H1 (cell line): ENCODE results near the gene MCOLN3. TPM values are rescaled to one million over a fixed set of nuclear protein-coding genes. Genes with fewer than 3 reads are reported as not detected.

ENCODE experiments used
- CTCF ChIA-PET: fragments of 300-600 bp; sonication (Branson Sonifier 250); formaldehyde crosslinking; loops from one replicate; lab custom pipeline; 2021; ENCODE audit not compliant: partially characterized antibody; lab: Charles Lee
- POLR2A ChIA-PET: fragments of 300-600 bp; sonication (Branson Sonifier 250); formaldehyde crosslinking; loops from one replicate; lab custom pipeline; 2021; ENCODE audit warnings: inconsistent platforms; ENCODE audit not compliant: partially characterized antibody; lab: Charles Lee
- DNase-seq, 2 experiments: peaks; one replicate each; pipeline versions ENCODE4 v3.0.0 to v3.0.0-alpha.2; 2010 to 2022; ENCODE audit warnings: low spot score in 2 of 2, low read depth in 1 of 2, mixed read lengths in 1 of 2
- FAIRE-seq: peaks from 2 replicates; lab custom pipeline; 2011; peaks lifted over from hg19 to GRCh38; lab: Jason Lieb, UNC
- H2AFZ ChIP-seq: 2 replicates; pipeline ENCODE4 v1.8.1; 2012; ENCODE audit warnings: low read length, inconsistent platforms
- H2AK5ac ChIP-seq: 2 replicates; pipeline ENCODE4 v1.6.1; 2013; ENCODE audit warnings: low read depth, low read length
- H2BK120ac ChIP-seq: replicated peaks from 2 replicates; pipeline ENCODE3; 2013; ENCODE audit warnings: low read depth, low read length, inconsistent platforms
- H2BK12ac ChIP-seq: 2 replicates; pipeline ENCODE4 v1.6.1; 2013; ENCODE audit warnings: low read depth, low read length
- H2BK15ac ChIP-seq: 2 replicates; pipeline ENCODE4 v1.6.1; 2013; ENCODE audit warnings: low read length
- H2BK20ac ChIP-seq: 2 replicates; pipeline ENCODE4 v1.6.1; 2013; ENCODE audit warnings: low read length
- H2BK5ac ChIP-seq: 2 replicates; pipeline ENCODE4 v1.6.1; 2013; ENCODE audit warnings: low read depth, low read length
- H3K14ac ChIP-seq: 2 replicates; pipeline ENCODE4 v1.6.1; 2013; ENCODE audit warnings: inconsistent platforms; ENCODE audit not compliant: insufficient read length
- H3K18ac ChIP-seq: 2 replicates; pipeline ENCODE4 v1.6.1; 2013; ENCODE audit warnings: low read length; ENCODE audit errors: extremely low read depth
- H3K23ac ChIP-seq: 2 replicates; pipeline ENCODE4 v1.6.1; 2013; ENCODE audit warnings: inconsistent platforms; ENCODE audit not compliant: insufficient read length
- H3K23me2 ChIP-seq: 2 replicates; pipeline ENCODE4 v1.6.1; 2013; ENCODE audit warnings: low read depth, low read length
- H3K27ac ChIP-seq: 2 replicates; pipeline ENCODE4 v1.6.1; 2011; ENCODE audit warnings: low read depth, low read length, inconsistent platforms
- H3K27me3 ChIP-seq, 4 experiments: replicated peaks in 1 of 4; 1 replicate in 1 of 4; 2 replicates in 3 of 4; pipeline versions ENCODE4 v1.6.1 to v1.8.1; 2011 to 2013; ENCODE audit warnings: low read length in 3 of 4, mild to moderate bottlenecking in 3 of 4, inconsistent platforms in 2 of 4, mixed read lengths in 2 of 4, moderate library complexity in 1 of 4; ENCODE audit not compliant: control insufficient read depth in 3 of 4, insufficient read depth in 3 of 4; ENCODE audit errors: extremely low read depth in 1 of 4
- H3K36me3 ChIP-seq, 4 experiments: 2 replicates each; pipeline versions ENCODE4 v1.6.1 to v1.8.1; 2011 to 2013; ENCODE audit warnings: mild to moderate bottlenecking in 4 of 4, low read length in 3 of 4, moderate library complexity in 2 of 4, control low read depth in 1 of 4, inconsistent platforms in 1 of 4; ENCODE audit not compliant: insufficient read depth in 4 of 4, control insufficient read depth in 2 of 4
- H3K4ac ChIP-seq: replicated peaks from 2 replicates; pipeline ENCODE3; 2013; ENCODE audit warnings: low read length, low read depth, mixed read lengths, inconsistent platforms; ENCODE audit not compliant: insufficient read length
- H3K4me1 ChIP-seq, 4 experiments: replicated peaks in 1 of 4; 1 replicate in 1 of 4; 2 replicates in 3 of 4; pipeline versions ENCODE4 v1.6.1 to v1.8.1; 2011 to 2013; ENCODE audit warnings: low read length in 3 of 4, inconsistent platforms in 2 of 4, mixed read lengths in 1 of 4; ENCODE audit not compliant: insufficient read depth in 4 of 4, control insufficient read depth in 3 of 4
- H3K4me2 ChIP-seq, 2 experiments: 2 replicates each; pipeline versions ENCODE4 v1.6.1 to v1.8.1; 2011 to 2013; ENCODE audit warnings: low read depth in 2 of 2, low read length in 2 of 2, control low read depth in 1 of 2, inconsistent platforms in 1 of 2, mild to moderate bottlenecking in 1 of 2; ENCODE audit not compliant: insufficient read depth in 1 of 2
- H3K4me3 ChIP-seq, 4 experiments: fragments of 200-600, 300-600 bp in 1 of 4; sonication (generic), shearing (Covaris generic), sonication (Bioruptor Twin) in 1 of 4; 2 replicates each; pipeline versions ENCODE4 v1.5.1 to v1.8.1; 2011 to 2016; ENCODE audit warnings: low read length in 4 of 4, low read depth in 3 of 4, control low read depth in 2 of 4, inconsistent platforms in 2 of 4, mild to moderate bottlenecking in 2 of 4, mixed read lengths in 1 of 4, moderate library complexity in 1 of 4; ENCODE audit not compliant: insufficient read depth in 2 of 4; ENCODE audit errors: extremely low read depth in 1 of 4
- H3K56ac ChIP-seq: replicated peaks from 2 replicates; pipeline ENCODE3; 2013; ENCODE audit warnings: low read depth, mild to moderate bottlenecking, mixed read lengths, low read length, inconsistent platforms; ENCODE audit not compliant: insufficient read length
- H3K79me1 ChIP-seq: 2 replicates; pipeline ENCODE4 v1.6.1; 2013; ENCODE audit warnings: low read depth, low read length, control low read depth
- H3K79me2 ChIP-seq, 2 experiments: 2 replicates each; pipeline versions ENCODE4 v1.6.1 to v1.8.1; 2012 to 2013; ENCODE audit warnings: low read length in 2 of 2, mild to moderate bottlenecking in 2 of 2, inconsistent platforms in 1 of 2; ENCODE audit not compliant: insufficient read depth in 2 of 2, control insufficient read depth in 1 of 2
- H3K9ac ChIP-seq, 4 experiments: replicated peaks in 1 of 4; 1 replicate in 1 of 4; 2 replicates in 3 of 4; pipeline versions ENCODE4 v1.6.1 to v1.8.1; 2011 to 2013; ENCODE audit warnings: low read depth in 3 of 4, low read length in 3 of 4, control low read depth in 2 of 4, mild to moderate bottlenecking in 2 of 4, moderate library complexity in 2 of 4, inconsistent platforms in 1 of 4; ENCODE audit errors: extremely low read depth in 1 of 4
- H3K9me3 ChIP-seq, 2 experiments: 2 replicates each; pipeline versions ENCODE4 v1.6.1 to v1.8.1; 2012 to 2013; ENCODE audit warnings: mild to moderate bottlenecking in 2 of 2, moderate library complexity in 2 of 2, control low read depth in 1 of 2, inconsistent platforms in 1 of 2, low read depth in 1 of 2, low read length in 1 of 2, mixed read lengths in 1 of 2; ENCODE audit not compliant: insufficient read depth in 2 of 2
- H4K20me1 ChIP-seq, 2 experiments: replicated peaks in 1 of 2; 2 replicates each; pipeline versions ENCODE3 to v1.8.1; 2011 to 2013; ENCODE audit warnings: inconsistent platforms in 2 of 2, low read length in 2 of 2, mild to moderate bottlenecking in 1 of 2; ENCODE audit not compliant: insufficient read depth in 2 of 2, control insufficient read depth in 1 of 2
- H4K5ac ChIP-seq: 2 replicates; pipeline ENCODE4 v1.6.1; 2013; ENCODE audit warnings: low read length, low read depth, mixed read lengths, inconsistent platforms; ENCODE audit not compliant: insufficient read length
- H4K8ac ChIP-seq: 2 replicates; pipeline ENCODE4 v1.8.0; 2013; ENCODE audit warnings: mild to moderate bottlenecking, moderate library complexity, low read length, inconsistent platforms; ENCODE audit not compliant: insufficient read depth; ENCODE audit errors: extremely low read depth
- H4K91ac ChIP-seq: replicated peaks from 2 replicates; pipeline ENCODE3; 2013; ENCODE audit warnings: low read length, mixed read lengths, inconsistent platforms; ENCODE audit not compliant: insufficient read length
- GABPA ChIP-seq: IDR thresholded peaks from 2 replicates; pipeline ENCODE4 v1.6.1; 2011; ENCODE audit warnings: mild to moderate bottlenecking, low read length, moderate library complexity, borderline replicate concordance; ENCODE audit not compliant: insufficient read depth
- GTF2F1 ChIP-seq: IDR thresholded peaks from 2 replicates; pipeline ENCODE4 v1.6.1; 2012; ENCODE audit warnings: low read depth, low read length, improper control_type of control experiment, borderline replicate concordance
- HDAC6 ChIP-seq: IDR thresholded peaks from one replicate; pipeline ENCODE4 v1.7.1; 2012; ENCODE audit warnings: low read depth, mild to moderate bottlenecking, inconsistent platforms, low read length, moderate library complexity
- JUN ChIP-seq: IDR thresholded peaks from 2 replicates; pipeline ENCODE4 v1.6.1; 2011; ENCODE audit warnings: low read depth, mild to moderate bottlenecking, improper control_type of control experiment, low read length
- JUND ChIP-seq: IDR thresholded peaks from 2 replicates; pipeline ENCODE4 v1.6.1; 2011; ENCODE audit warnings: mild to moderate bottlenecking, improper control_type of control experiment, low read length
- KDM1A ChIP-seq: fragments of 200-600, 300-600 bp; sonication (generic); IDR thresholded peaks from 2 replicates; pipeline ENCODE4 v1.7.1; 2016; ENCODE audit warnings: mild to moderate bottlenecking, low read length, borderline replicate concordance
- KDM5A ChIP-seq: fragments of 200-600 bp; IDR thresholded peaks from 2 replicates; pipeline ENCODE4 v1.7.1; 2012; ENCODE audit warnings: mild to moderate bottlenecking, low read length, inconsistent platforms, mixed read lengths
- MAFK ChIP-seq: IDR thresholded peaks from 2 replicates; pipeline ENCODE4 v1.6.1; 2012; ENCODE audit warnings: low read depth, mild to moderate bottlenecking, improper control_type of control experiment, low read length
- NANOG ChIP-seq: IDR thresholded peaks from 2 replicates; pipeline ENCODE4 v1.6.1; 2011; ENCODE audit warnings: low read length, low read depth, mild to moderate bottlenecking, inconsistent platforms; ENCODE audit not compliant: insufficient read depth, poor library complexity, severe bottlenecking
- POLR2A ChIP-seq, 2 experiments: IDR thresholded peaks; 1 replicate in 1 of 2; 2 replicates in 1 of 2; pipeline ENCODE4 v1.6.1; 2011; ENCODE audit warnings: low read depth in 2 of 2, low read length in 2 of 2, mild to moderate bottlenecking in 2 of 2; ENCODE audit errors: control extremely low read depth in 1 of 2
- RNF2 ChIP-seq: fragments of 200-900, 300-1000 bp; sonication (generic); IDR thresholded peaks from 2 replicates; pipeline ENCODE4 v1.7.1; 2016; ENCODE audit warnings: borderline replicate concordance, low read depth, mild to moderate bottlenecking, antibody characterized with exemption, low read length; ENCODE audit not compliant: poor library complexity, severe bottlenecking; ENCODE audit errors: missing control alignments
- RXRA ChIP-seq: IDR thresholded peaks from 2 replicates; pipeline ENCODE4 v1.6.1; 2011; ENCODE audit warnings: low read depth, mild to moderate bottlenecking, low read length, moderate library complexity; ENCODE audit not compliant: insufficient read depth
- USF2 ChIP-seq: IDR thresholded peaks from 2 replicates; pipeline ENCODE4 v1.6.1; 2011; ENCODE audit warnings: low read length, improper control_type of control experiment
- polyA plus RNA-seq, 7 experiments: library from polyadenylated mRNA; depleted of rRNA in 3 of 7; stranded (reverse) in 5 of 7; unstranded in 2 of 7; fragments of >200 nt in 5 of 7; fragments of 200-250 nt in 2 of 7; gene quantifications; 1 replicate in 5 of 7; 2 replicates in 1 of 7; 4 replicates in 1 of 7; pipeline versions ENCODE4 v1.2.1 to v1.2.3, GENCODE V29; 2011 to 2013; ENCODE audit warnings: missing spikeins in 2 of 7, mixed read lengths in 2 of 7
- total RNA-seq: library from RNA; stranded (reverse); fragmentation: NEBNext Ultra II Directional; extraction: Animal tissue kit (Norgen Biotek cat#: 25700); gene quantifications from 2 replicates; pipeline ENCODE4 v1.2.1, GENCODE V29; 2021

The MCOLN3 gene
- total and polyA plus RNA-seq, 2 of the 8 experiments (the other 6 are each of a cell fraction or from before 2014, with no cell fraction given) = 3.8 to 4.9 TPM

- POLR2A ChIA-PET = no interaction called here
- Histone ChIP-seq H2BK15ac (no peak overlapping the region), H3K18ac (no peak overlapping the region), H2BK120ac (no peak overlapping the region), H3K79me1 (no peaks in the 10 kb centered on the region), H4K91ac (no peak overlapping the region), H4K5ac (no peak overlapping the region), H3K4ac (no peak overlapping the region), H3K23ac (no peak overlapping the region), H2BK12ac (no peak overlapping the region), H3K23me2 (no peaks in the 10 kb centered on the region; the same call in 1 of the 2 replicates), H3K27me3 (no peaks in the 10 kb centered on the region), H2AK5ac (no peak overlapping the region), H2AFZ (no peak overlapping the region), H3K4me1 (no peaks in the 10 kb centered on the region), H3K4me2 (no peak overlapping the region), H4K20me1 (no peaks in the 10 kb centered on the region), H3K14ac (no peak overlapping the region), H2BK5ac (no peak overlapping the region), H3K56ac (no peak overlapping the region), H3K79me2 (no peaks in the 10 kb centered on the region), H3K27ac (no peak overlapping the region), H3K36me3 (no peaks in the 10 kb centered on the region), H2BK20ac (no peak overlapping the region), H3K9ac (no peak overlapping the region), H4K8ac (no peak overlapping the region), H3K9me3 (no peaks in the 10 kb centered on the region), H3K4me3 (no peak overlapping the region)
- no peak for DNase-seq
- no peak for FAIRE-seq
- no peak for TF ChIP-seq GTF2F1
- no peak for TF ChIP-seq KDM5A
- TF ChIP-seq GABPA = no peak
- no peak for TF ChIP-seq JUN
- TF ChIP-seq USF2 = no peak
- TF ChIP-seq POLR2A (IDR thresholded peaks at IDR 0.05; ENCODE audit: control extremely low read depth in 1 of 2, low read depth in 2 of 2, low read length in 2 of 2) = no peak
- TF ChIP-seq KDM1A = no peak
- TF ChIP-seq MAFK = no peak
- TF ChIP-seq RNF2 = no peak
- no peak for TF ChIP-seq RXRA
- no peak for TF ChIP-seq HDAC6
- TF ChIP-seq JUND = no peak
- no peak for TF ChIP-seq NANOG
- CTCF ChIA-PET = no interaction called here
Measured at GRCh38 chr1:84985365-84985764, 62.9 kb downstream of the MCOLN3 start.
